Measurements from ENCODE around the gene SBNO1.
"Not testable (repeated sequence)": the region's sequence is repeated elsewhere in the genome, so short reads cannot be mapped to it uniquely, and the experiment has no call there.

The SBNO1 gene

DNA sequence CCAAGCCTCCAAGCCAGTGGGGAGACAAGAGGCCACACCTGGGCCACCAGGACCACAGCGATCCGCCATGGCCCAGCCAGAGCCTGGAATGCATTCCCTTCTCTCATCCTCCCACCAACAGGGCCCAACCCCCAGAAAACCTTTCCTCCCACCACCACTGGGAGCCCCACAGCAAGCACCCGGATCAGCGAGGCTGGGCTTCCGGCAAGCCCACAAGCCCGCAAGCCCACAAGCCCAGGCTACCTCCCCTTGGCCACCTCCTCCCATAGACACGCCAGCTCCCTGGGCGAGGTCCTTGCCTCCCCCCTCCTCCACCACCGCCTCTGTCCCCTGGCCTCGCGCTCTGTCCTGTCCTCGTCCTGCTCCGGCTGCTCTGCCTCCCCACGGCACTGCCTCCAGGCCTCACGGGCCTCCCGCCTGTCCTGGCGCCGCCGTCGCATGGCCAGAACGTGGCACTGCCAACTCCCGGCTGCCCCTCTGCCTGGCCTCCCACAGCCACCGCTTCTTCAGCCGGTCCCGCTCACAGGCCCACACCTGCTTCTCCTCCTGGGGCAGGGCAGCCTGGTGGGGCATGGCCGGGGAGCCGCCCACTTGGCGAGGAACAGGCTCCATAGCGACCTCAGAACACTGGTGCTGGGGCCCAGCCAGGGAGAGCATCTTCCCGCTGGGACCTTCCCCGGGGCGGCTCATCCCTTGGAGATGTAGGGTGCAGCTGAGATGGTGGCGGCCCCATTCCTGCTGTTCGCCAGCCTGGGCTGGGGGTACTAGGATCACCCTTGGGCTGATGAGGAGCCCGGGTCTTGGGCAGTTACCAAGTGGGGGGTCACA is 98.6 kb downstream of the SBNO1 start:
- no peak for TF ChIP-seq POLR2A (IDR thresholded peaks at IDR 0.05; ENCODE audit: low read length)
- no peak for TF ChIP-seq GATA1 (IDR thresholded peaks at IDR 0.05; ENCODE audit: low read depth, low read length)
- no peak for DNase-seq

DNA sequence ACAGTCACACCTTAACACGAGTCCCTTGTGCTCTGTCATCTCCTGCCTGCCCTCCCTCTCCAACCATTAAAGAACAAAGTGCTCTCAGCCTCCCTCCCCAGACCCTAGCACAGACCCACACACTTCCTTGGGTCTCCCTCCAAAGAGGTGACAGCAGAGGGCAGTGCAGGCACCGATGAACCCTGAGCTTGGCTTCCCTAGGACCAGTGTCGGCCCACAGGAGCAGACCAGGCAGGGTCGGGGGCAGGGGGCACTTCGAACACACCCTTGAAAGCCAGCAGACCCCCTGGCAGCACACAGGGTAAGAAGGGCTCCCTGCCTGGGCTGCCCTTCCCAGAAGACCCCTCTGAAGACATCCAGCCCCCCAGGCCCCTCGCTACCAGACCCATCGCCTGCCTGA is 100.0 kb downstream of the SBNO1 start:
- TF ChIP-seq GATA1 (IDR thresholded peaks at IDR 0.05; ENCODE audit: low read depth, low read length) (no peak), POLR2A (IDR thresholded peaks at IDR 0.05; ENCODE audit: low read length) (no peak)
- peak; percentile 26 to 33 for DNase-seq

DNA sequence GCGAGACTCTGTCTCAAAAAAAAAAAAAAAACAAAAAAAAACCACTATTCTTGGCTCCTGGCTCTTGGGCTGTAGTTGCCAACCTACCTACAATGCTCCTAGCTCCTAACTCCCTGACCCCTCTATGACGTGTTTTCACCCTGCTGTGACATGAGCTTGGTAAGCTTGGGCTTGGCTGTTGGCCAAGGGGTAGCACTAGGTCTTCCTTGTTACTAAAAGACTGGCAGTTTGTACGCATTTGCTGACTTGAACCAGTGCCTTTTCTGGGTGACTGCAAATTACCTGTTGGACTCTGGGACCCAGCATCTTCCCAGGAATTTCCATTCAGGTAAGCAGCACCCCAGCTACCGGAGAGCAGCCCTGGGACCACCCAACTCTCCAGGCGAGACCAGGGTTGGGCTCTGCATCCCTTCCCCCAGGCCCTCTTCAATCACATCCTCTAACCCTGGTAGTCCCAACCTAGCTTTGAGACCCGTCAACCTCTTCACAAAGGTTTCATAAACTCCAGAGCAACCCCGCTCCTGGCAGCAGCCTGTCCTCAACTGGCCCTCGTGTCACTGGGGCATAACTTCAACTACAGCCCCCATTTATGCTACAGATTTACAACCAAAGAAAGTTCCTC is 101.3 kb downstream of the SBNO1 start:
- TF ChIP-seq POLR2A (IDR thresholded peaks at IDR 0.05; ENCODE audit: low read length) (no peak), GATA1 (IDR thresholded peaks at IDR 0.05; ENCODE audit: low read depth, low read length) (no peak)
- no peak for DNase-seq

DNA sequence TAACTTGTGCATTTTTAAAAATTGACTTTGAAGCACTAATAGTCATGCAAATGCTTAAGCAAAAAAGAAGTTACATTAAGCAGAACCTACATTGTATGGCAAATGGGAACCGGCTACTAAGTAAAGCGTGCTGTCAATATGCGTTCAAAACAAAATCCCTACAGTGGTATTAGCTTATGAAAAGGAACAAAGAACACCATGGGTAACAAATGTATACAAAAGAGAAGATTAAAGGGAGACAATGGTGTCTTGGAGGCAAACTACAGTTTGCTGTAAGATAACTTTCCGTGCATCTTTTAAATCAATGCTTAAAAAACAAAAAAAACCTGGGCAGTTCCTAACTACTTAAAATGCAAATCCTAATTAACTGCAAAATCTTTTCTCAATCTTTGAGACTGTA is 103.5 kb downstream of the SBNO1 start:
- TF ChIP-seq GATA1 (IDR thresholded peaks at IDR 0.05; ENCODE audit: low read depth, low read length) (no peak), POLR2A (IDR thresholded peaks at IDR 0.05; ENCODE audit: low read length) (no peak)

DNA sequence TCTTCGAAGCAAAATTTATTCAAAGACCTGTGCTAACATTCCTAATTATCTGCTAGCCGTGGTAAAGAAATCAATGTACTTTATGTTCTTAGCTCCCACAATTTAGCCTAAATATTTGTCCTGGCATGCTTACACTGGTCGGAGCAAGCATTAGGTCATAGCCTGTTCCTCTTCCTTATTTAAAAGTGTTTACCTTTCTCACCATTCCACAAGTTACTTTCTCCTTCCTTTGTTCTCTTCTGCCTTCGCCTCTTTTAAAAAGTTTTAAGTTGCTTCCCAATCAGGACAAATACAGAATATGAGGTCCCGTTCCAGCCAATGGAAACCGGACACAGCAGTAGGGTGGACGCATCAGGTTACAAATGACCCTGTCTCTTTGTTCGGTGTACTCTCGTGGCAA is 104.6 kb downstream of the SBNO1 start:
- TF ChIP-seq GATA1 (IDR thresholded peaks at IDR 0.05; ENCODE audit: low read depth, low read length) = no peak
- no peak for DNase-seq

More for the DNA sequence above, 103.5 kb downstream of the SBNO1 start:
- DNase-seq = no peak

DNA sequence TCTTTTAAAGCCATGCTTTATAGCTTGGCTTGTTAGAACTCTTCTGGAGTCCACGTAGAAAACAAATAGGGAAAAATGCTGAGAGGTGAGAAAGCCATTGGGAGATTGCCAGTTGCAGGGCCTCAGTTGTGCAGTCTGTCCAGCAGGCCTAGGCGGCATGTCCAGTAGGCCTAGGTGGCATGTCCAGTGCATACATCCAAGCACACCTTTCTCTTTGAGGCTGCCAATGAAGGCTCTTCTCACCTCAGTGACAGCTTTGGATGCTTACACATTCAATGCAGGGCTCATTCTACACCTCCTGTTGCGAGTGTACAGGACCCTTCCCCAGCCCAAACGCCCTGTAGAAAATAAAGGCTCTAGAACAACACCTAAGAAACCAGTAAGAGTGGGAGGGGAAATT is 106.1 kb downstream of the SBNO1 start:
- TF ChIP-seq POLR2A (IDR thresholded peaks at IDR 0.05; ENCODE audit: low read length) = no peak
- no peak for TF ChIP-seq GATA1 (IDR thresholded peaks at IDR 0.05; ENCODE audit: low read depth, low read length)
- DNase-seq = no peak

DNA sequence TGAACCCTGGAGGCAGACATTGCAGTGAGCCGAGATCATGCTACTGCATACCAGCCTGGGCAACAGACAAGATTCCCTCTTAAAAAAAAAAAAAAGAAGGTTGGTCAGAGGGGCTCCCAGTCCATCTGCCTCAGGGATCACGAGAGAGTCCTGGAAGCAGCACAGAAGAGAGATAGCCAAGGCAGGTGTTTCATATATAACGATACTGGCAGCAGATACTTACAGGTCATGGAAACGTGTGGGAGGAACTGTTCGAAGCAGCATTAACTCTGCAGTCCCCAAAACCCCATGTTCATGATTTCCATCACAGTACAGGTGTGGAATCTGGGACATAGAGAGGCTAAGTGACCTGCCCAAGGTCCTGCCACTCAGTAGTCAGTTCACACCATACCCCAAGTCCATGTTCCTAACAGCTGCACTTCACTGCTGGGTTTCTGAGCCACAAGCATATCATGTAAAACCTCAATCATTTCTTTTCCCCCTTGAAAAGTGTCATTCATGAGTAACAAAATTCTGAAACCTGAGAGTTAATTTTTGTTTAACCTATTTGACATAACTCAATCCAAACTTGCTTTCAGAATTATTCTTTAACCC is 109.7 kb downstream of the SBNO1 start:
- DNase-seq = no peak
- TF ChIP-seq GATA1 (IDR thresholded peaks at IDR 0.05; ENCODE audit: low read depth, low read length) = no peak
- no peak for TF ChIP-seq POLR2A (IDR thresholded peaks at IDR 0.05; ENCODE audit: low read length)

DNA sequence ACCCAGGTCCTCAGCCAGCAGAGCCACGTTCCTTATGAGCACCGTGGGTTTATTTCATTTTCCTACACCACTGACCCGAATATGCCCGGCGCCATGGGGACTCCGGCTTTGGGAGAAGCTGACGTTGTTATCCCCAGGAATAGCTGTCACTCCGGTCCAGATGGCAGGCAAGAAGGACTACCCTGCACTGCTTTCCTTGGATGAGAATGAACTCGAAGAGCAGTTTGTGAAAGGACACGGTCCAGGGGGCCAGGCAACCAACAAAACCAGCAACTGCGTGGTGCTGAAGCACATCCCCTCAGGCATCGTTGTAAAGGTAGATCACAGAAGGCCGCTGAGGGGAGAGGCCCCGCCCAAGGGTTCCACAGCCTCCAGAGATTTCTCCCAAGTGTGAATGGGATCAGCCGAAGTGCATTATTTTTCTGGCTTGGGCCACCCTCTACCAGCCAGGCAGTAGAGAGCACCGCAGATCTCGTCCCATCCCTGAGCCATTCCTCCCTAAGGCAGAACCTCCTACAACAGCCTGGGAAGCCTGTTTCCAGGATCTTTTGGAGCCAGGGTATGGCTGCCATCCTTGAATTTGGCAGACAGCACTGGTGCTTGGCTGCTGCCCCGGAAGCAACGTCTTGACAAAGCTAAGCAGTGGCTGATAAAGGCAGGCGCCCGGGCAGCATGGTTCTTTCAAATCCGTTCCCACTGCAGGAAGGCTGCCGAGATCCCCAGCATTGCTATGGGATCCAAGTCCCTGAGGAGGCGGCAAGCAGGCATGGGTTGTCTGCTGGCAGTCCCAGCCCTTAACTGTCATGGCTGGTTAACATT is 110.8 kb downstream of the SBNO1 start:
- DNase-seq = no peak
- TF ChIP-seq GATA1 (IDR thresholded peaks at IDR 0.05; ENCODE audit: low read depth, low read length) (no peak), POLR2A (IDR thresholded peaks at IDR 0.05; ENCODE audit: low read length) (no peak)

DNA sequence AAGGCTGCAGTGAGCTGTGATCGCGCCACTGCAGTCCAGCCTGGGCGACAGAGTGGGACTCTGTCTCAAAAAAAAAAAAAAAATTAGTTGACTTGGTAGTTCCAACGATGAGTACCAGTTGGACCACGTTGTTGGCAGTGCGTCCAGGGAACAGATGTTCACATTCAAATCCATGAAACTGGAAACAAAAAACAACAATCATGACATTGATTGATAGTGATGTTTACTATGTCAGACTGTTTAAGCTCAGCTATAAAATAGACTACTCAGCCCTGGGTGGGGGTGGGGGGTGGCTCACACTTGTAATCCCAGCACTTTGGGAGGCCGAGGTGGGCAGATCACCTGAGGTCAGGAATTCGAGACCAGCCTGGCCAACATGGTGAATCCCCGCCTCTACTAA is 112.3 kb downstream of the SBNO1 start:
- DNase-seq = not testable (repeated sequence)

DNA sequence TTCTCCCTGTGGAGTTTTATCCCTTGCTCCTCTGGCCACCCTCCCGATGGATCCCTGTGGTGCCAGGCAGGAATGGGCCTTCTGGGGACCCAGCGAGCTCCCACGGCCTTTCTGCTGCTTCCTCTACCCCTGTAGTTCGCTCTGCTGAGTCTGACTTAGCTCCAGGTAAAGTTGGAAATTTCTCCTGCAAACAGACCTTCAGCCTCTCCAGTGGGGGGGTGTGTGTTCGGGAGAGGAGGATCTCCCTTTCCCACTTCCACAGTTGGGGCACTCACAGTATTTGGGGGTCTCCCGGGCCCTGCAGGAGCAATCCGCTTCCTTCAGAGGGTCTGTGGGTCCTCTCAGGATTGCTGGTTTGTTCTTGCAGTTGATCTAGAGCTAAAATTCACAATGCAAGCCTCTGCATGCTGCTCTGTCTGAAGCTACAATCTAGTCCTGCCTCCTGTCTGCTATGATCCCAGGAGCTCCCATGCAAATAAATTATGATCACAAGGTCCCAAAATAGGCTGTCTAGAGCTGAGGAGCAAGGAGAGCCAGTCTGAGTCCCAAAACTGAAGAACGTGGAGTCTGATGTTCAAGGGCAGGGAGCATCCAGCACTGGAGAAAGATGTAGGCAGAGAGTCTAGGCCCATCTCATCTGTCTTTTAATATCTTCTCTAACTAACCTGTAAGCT is 113.1 kb downstream of the SBNO1 start:
- TF ChIP-seq GATA1 (IDR thresholded peaks at IDR 0.05; ENCODE audit: low read depth, low read length) = no peak
- TF ChIP-seq POLR2A (IDR thresholded peaks at IDR 0.05; ENCODE audit: low read length) = no peak
- DNase-seq = no peak

DNA sequence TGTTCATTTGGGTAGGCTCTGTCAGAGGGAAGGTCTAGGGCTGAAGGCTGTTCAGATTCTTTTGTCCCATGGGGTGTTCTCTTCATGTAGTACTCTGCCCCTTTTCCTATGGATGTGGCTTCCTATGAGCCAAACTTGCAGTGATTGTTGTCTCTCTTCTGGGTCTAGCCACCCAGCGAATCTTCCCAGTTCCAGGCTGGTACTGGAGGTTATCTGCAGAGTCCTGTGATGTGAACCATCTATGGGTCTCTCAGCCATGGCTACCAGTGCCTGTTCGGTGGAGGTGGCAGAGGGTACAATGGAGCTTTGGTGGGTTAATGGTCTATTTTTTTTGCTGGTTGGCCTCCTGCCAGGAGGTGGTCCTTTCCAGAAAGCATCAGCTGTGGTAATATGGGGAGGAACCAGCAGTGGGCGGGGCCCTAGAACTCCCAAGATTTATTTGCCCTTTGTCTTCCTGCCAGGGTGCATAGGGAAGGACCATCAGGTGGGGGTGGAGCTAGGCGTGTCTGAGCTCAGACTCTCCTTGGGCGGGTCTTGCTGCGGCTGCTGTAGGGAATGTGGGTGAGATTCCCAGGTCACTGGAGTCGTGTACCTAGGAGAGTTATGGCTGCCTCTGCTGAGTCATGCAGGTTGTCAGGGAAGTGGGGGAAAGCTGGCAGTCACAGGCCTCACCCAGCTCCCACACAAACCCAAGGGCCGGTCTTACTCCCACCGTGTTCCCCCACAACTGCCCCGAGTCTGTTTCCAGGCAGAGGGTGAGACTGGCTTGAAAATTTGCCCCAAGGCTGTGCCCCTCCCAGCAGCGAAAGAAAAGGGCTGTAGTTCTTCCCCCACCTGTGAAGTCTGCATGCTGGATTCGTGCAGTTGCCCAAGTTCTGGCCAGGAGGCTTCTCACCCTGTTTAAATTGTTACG is 113.9 kb downstream of the SBNO1 start:
- TF ChIP-seq POLR2A (IDR thresholded peaks at IDR 0.05; ENCODE audit: low read length) (no peak), GATA1 (IDR thresholded peaks at IDR 0.05; ENCODE audit: low read depth, low read length) (no peak)
- DNase-seq = no peak

DNA sequence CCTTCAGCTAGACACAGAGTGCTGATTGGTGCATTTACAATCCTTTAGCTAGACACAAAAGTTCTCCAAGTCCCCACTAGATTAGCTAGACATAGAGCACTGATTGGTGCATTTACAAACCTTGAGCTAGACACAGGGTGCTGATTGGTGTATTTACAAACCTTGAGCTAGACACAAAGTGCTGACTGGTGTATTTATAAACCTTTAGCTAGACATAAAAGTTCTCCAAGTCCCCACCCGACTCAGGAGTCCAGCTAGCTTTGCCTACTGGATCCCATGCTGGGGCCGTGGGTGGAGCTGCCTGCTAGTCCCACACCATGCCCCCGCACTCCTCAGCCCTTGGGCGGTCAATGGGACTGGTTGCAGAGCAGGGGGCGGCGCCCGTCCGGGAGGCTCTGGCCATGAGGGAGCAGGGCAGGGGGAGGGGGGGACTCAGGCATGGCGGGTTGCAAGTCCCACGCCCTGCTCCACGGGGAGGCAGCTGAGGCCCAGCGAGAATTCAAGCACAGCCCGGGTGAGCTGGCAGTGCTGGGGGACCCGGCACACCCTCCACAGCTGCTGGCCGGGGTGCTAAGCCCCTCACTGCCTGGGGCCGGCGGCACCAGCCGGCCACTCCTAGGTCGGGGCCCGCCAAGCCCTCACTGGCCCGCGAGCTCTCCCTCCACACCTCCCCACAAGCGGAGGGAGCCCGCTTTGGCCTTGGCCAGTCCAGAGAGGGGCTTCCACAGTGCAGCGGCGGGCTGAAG is 115.5 kb downstream of the SBNO1 start:
- not testable (repeated sequence) for DNase-seq

DNA sequence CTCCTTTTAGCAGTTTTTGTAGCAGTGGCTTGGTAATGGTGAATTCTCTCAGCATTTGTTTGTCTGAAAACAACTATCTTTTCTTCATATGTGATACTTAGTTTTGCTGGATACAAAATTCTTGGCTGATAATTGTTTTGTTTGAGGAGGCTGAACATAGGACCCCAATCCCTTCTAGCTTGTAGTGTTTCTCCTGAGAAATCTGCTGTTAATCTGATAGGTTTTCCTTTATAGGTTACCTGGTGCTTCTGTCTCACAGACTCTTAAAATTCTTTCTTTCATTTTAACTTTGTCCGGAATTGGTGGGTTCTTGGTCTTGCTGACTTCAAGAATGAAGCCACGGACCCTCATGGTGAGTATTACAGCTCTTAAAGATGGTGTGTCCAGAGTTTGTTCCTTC is 116.5 kb downstream of the SBNO1 start:
- not testable (repeated sequence) for DNase-seq

Measured in erythroblast (primary cell).